ENCODE results near the gene MAPK10.

GRCh38 chr4:86381431-86381830, 21.6 kb upstream of the MAPK10 start:
- TF ChIP-seq CTCF (IDR thresholded peaks at IDR 0.05) (no peak), POLR2AphosphoS5 (IDR thresholded peaks at IDR 0.05) (no peak), POLR2A (IDR thresholded peaks at IDR 0.05) (no peak)
